DND-41 (cell line): ENCODE measurements around the gene SERPINA12.

Source experiments
- EZH2 ChIP-seq: IDR thresholded peaks from 3 replicates; pipeline ENCODE4 v1.6.1; 2012; ENCODE audit warnings: borderline replicate concordance, low read depth, mild to moderate bottlenecking, moderate library complexity, low read length, inconsistent platforms; ENCODE audit not compliant: severe bottlenecking
- TF ChIP-seq, protein P1 (sequence below): IDR thresholded peaks from 2 replicates; pipeline ENCODE4 v1.5.1; 2012; ENCODE audit warnings: borderline replicate concordance, low read length, moderate library complexity, mild to moderate bottlenecking; ENCODE audit not compliant: poor library complexity, severe bottlenecking; ENCODE audit errors: extremely low read depth

- TF ChIP-seq, protein P1, sequence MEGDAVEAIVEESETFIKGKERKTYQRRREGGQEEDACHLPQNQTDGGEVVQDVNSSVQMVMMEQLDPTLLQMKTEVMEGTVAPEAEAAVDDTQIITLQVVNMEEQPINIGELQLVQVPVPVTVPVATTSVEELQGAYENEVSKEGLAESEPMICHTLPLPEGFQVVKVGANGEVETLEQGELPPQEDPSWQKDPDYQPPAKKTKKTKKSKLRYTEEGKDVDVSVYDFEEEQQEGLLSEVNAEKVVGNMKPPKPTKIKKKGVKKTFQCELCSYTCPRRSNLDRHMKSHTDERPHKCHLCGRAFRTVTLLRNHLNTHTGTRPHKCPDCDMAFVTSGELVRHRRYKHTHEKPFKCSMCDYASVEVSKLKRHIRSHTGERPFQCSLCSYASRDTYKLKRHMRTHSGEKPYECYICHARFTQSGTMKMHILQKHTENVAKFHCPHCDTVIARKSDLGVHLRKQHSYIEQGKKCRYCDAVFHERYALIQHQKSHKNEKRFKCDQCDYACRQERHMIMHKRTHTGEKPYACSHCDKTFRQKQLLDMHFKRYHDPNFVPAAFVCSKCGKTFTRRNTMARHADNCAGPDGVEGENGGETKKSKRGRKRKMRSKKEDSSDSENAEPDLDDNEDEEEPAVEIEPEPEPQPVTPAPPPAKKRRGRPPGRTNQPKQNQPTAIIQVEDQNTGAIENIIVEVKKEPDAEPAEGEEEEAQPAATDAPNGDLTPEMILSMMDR, result no peak
- TF ChIP-seq EZH2, result no peak
These were observed 9.0 kb downstream of the SERPINA12 start for GRCh38 chr14:94500264-94500663.
